Aorta (tissue), 5 donors: ENCODE measurements around the gene DLL3. TPM values are rescaled to one million over a fixed set of nuclear protein-coding genes. Genes with fewer than 3 reads are reported as not detected.

Experiments
- ATAC-seq: fragments of 200-7000 bp; cut with Tn5 transposase; one replicate; pipeline ENCODE4 v1.9.1; 2022; ENCODE audit warnings: moderate library complexity; ENCODE audit not compliant: low FRiP score
- DNase-seq, 2 donors: peaks; one replicate each; pipeline ENCODE4 v3.0.0-alpha.2; 2020
- H3K27ac ChIP-seq, 2 donors: one replicate each; pipeline ENCODE4 v1.5.1; 2013; ENCODE audit warnings: low read length in 2 of 2, mild to moderate bottlenecking in 2 of 2, moderate library complexity in 2 of 2, control low read depth in 1 of 2, inconsistent platforms in 1 of 2, low read depth in 1 of 2
- H3K27me3 ChIP-seq, 2 donors: one replicate each; pipeline ENCODE4 v1.6.1; 2013; ENCODE audit warnings: control low read depth in 1 of 2, low read length in 1 of 2, mild to moderate bottlenecking in 1 of 2, moderate library complexity in 1 of 2; ENCODE audit not compliant: insufficient read depth in 2 of 2, control insufficient read depth in 1 of 2
- H3K36me3 ChIP-seq, 2 donors: one replicate each; pipeline ENCODE4 v1.6.1; 2013; ENCODE audit warnings: control low read depth in 1 of 2, low read length in 1 of 2, mild to moderate bottlenecking in 1 of 2; ENCODE audit not compliant: insufficient read depth in 2 of 2, control insufficient read depth in 1 of 2
- H3K4me1 ChIP-seq, 2 donors: one replicate each; pipeline ENCODE4 v1.6.1; 2013; ENCODE audit warnings: low read length in 2 of 2, control low read depth in 1 of 2, mild to moderate bottlenecking in 1 of 2, moderate library complexity in 1 of 2; ENCODE audit not compliant: insufficient read depth in 2 of 2, control insufficient read depth in 1 of 2
- H3K4me3 ChIP-seq, 2 donors: one replicate each; pipeline ENCODE4 v1.5.1; 2013; ENCODE audit warnings: low read length in 2 of 2, control low read depth in 1 of 2, mild to moderate bottlenecking in 1 of 2
- H3K9me3 ChIP-seq: one replicate; pipeline ENCODE4 v1.6.1; 2013; ENCODE audit warnings: mild to moderate bottlenecking, low read length; ENCODE audit not compliant: control insufficient read depth
- WGBS, 2 donors: extraction: QIAGEN DNeasy Blood & Tissue Kit; methylation state at CpG; one replicate each; pipeline ENCODE4 v1.1.7; 2013; 5-methylcytosine and 5-hydroxymethylcytosine counted together
- intact Hi-C, 2 donors: fragments of 100-400 bp; cut with DNase I; formaldehyde crosslinking; loops; one replicate each; pipeline versions ENCODE4 v1.14.2 to v1.15.0; 2022
- polyA plus RNA-seq, 2 donors: library from polyadenylated mRNA; stranded (reverse); fragments of 200-250 nt; gene quantifications; one replicate each; pipeline ENCODE4 v1.2.3, GENCODE V29; 2013
- total RNA-seq, 2 donors: library from RNA; stranded (reverse); fragmentation: NEBNext Ultra II Directional; extraction: Animal tissue kit (Norgen Biotek cat#: 25700); gene quantifications; one replicate each; pipeline ENCODE4 v1.2.1, GENCODE V29; 2021
- donor health status: healthy with polysubstance abuse.
- donor health status: Bipolar disorder and iron deficiency.
- donor health status: DM: no; HTN: no; CAD: no.
- donor health status: DM: no; HTN: no; CAD: no.
- donor health status: DM: yes; HTN: yes; CAD: no.

The DLL3 gene
- total and polyA plus RNA-seq, 4 donors, result not detected

DNA sequence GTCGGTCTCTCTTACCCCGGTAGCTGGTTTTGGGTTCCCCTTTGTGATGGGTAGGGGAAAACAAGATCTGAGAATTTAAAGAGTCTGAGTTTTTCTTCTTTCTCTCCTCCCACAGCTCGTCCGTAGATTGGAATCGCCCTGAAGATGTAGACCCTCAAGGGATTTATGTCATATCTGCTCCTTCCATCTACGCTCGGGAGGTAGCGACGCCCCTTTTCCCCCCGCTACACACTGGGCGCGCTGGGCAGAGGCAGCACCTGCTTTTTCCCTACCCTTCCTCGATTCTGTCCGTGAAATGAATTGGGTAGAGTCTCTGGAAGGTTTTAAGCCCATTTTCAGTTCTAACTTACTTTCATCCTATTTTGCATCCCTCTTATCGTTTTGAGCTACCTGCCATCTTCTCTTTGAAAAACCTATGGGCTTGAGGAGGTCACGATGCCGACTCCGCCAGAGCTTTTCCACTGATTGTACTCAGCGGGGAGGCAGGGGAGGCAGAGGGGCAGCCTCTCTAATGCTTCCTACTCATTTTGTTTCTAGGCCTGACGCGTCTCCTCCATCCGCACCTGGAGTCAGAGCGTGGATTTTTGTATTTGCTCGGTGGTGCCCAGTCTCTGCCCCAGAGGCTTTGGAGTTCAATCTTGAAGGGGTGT is 9.1 kb downstream of the DLL3 start:
- no peaks in the 10 kb centered on the region for H3K4me1 ChIP-seq
- no peak overlapping the region for H3K27ac ChIP-seq
- intact Hi-C loops, result no loop called here
- 40 to 49% methylated on average over 24 of the region's 24 CpGs for WGBS, 2 donors
- H3K4me3 ChIP-seq, result peak overlapping the region in 1 of 2 donors; percentile 22
- peaks cover 0 to 4% of the 10 kb centered on the region in 2 donors for H3K27me3 ChIP-seq
- DNase-seq (no peak), ATAC-seq (no peak)
- H3K9me3 ChIP-seq, result no peaks in the 10 kb centered on the region
- H3K36me3 ChIP-seq, result no peaks in the 10 kb centered on the region

GRCh38 chr19:39508629-39509028 is 9.9 kb downstream of the DLL3 start:
- Histone ChIP-seq H3K4me1 (no peaks in the 10 kb centered on the region), H3K4me3 (no peak overlapping the region), H3K9me3 (no peaks in the 10 kb centered on the region), H3K27ac (no peak overlapping the region), H3K27me3 (peaks cover 0 to 4% of the 10 kb centered on the region in 2 donors), H3K36me3 (no peaks in the 10 kb centered on the region)
- ATAC-seq (no peak), DNase-seq (no peak)
- 85 to 90% methylated on average over 9 of the region's 9 CpGs for WGBS, 2 donors
- intact Hi-C loops, result no loop called here

DNA sequence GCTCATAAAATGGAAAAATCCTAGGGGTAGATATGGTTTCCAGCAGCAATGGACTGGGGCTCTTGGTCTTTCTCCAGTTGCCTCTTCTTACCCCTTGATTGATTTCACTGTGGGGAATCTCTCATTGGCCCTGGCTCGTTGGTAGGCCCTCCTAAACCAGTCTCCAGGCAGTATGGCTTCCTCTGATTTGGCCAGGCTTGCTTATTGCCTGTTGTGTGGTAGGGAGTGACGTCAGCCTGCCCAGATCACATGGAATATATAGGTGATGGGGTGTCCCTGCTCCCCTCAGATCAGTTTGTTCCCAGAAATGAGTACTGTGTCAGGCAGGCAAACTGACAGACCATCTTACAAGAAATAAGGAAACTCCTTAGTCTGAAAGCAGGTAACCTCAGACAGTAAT is 10.5 kb downstream of the DLL3 start:
- WGBS, 2 donors, result 57 to 59% methylated on average over 2 of the region's 2 CpGs
- no peaks in the 10 kb centered on the region for H3K4me1 ChIP-seq
- DNase-seq (no peak), ATAC-seq (no peak)
- H3K9me3 ChIP-seq, result no peaks in the 10 kb centered on the region
- intact Hi-C loops, result no loop called here
- no peak overlapping the region for H3K4me3 ChIP-seq
- H3K27me3 ChIP-seq, result peaks cover 0 to 4% of the 10 kb centered on the region in 2 donors
- H3K36me3 ChIP-seq, result no peaks in the 10 kb centered on the region
- no peak overlapping the region for H3K27ac ChIP-seq

- H3K4me3 ChIP-seq, result no peak overlapping the region
- H3K27me3 ChIP-seq, result no peaks in the 10 kb centered on the region
- no peaks in the 10 kb centered on the region for H3K36me3 ChIP-seq
- H3K9me3 ChIP-seq, result no peaks in the 10 kb centered on the region
- ATAC-seq (no peak), DNase-seq (peak in 1 of 2 donors; percentile 6)
- intact Hi-C loops, result no loop called here
- no peaks in the 10 kb centered on the region for H3K4me1 ChIP-seq
- 38 to 42% methylated on average over 2 of the region's 2 CpGs for WGBS, 2 donors
- no peak overlapping the region for H3K27ac ChIP-seq
Observed at GRCh38 chr19:39512988-39513387, 14.2 kb downstream of the DLL3 start.

DNA sequence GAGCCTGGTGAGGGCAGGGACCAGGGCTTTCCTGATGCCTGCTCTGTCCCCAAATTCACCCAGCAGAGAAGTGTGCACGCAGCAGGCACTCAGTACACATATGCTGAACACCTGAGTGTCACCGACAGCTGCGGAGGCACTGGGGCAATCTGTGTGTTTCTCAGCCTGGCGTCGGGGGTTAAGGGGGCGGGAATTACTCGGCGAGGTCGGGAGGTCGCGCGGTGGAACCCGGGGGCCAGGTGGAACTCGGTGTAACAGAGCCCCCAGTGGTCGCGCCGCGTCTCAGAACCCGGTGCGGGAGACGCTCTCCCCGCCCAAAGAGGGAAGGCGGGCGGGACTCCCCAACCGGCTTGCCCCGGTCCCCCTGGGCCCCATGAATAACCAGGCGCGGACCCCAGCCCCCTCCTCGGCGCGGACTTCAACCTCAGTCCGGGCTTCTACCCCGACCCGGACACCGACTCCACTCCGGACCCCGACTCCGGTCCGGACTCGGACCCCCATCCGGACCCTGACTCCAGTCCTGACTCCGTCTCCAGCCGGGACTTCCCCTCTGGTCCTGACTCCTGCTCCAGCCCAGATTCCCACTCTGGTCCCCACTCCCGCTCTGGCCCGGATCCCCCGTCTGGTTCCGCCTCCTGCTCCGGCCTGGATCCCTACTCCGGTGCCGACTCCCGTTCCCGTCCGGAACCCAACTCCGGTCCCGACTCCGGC is 16.2 kb downstream of the DLL3 start, which contains the start of gene SELENOV:
Gene SELENOV, plus strand, starts transcription at position 300 of the 711 bp plus-strand sequence. Its CDS starts 74 bp downstream, at position 374.
- Histone ChIP-seq H3K4me1 (no peaks in the 10 kb centered on the region), H3K4me3 (no peak within 1 kb of the TSS), H3K27me3 (no peaks in the 10 kb centered on the region), H3K36me3 (no peaks in the 10 kb centered on the region), H3K27ac (no peak within 1 kb of the TSS), H3K9me3 (no peaks in the 10 kb centered on the region)
- ATAC-seq (peak; percentile 7), DNase-seq (peak in 1 of 2 donors; percentile 47)
- intact Hi-C loops, result no loop called here
- 1% methylated on average over 40 to 56 of the region's 56 CpGs for WGBS, 2 donors

DNA sequence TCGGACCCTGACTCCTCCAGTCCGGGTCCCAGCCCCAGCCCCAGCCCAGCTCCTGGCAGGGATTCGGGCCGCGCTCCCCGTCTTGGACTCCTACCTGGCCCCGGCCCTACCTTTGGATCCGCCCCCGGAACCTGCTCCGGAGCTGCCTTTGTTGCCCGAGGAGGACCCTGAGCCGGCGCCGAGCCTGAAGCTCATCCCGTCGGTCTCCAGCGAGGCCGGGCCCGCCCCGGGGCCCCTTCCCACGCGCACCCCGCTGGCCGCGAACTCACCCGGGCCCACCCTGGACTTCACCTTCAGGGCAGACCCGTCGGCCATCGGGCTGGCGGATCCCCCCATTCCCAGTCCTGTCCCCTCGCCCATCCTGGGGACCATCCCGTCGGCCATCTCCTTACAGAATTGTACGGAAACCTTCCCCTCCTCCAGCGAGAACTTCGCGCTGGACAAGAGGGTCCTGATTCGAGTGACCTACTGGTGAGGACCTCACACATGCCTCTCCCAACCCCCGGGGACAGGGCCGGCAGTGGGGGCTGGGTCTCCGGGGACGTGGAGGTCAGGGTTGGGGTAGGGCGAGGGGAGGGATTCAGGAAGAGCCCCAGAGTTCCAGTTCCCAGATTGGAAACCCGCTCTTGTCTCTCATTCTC is 16.9 kb downstream of the DLL3 start:
- Histone ChIP-seq H3K27me3 (no peaks in the 10 kb centered on the region), H3K36me3 (no peaks in the 10 kb centered on the region), H3K9me3 (no peaks in the 10 kb centered on the region), H3K27ac (no peak overlapping the region), H3K4me1 (no peaks in the 10 kb centered on the region), H3K4me3 (no peak overlapping the region)
- DNase-seq (no peak), ATAC-seq (no peak)
- intact Hi-C loops, result no loop called here
- WGBS, 2 donors, result 1 to 2% methylated on average over 41 to 44 of the region's 44 CpGs

- Histone ChIP-seq H3K27me3 (no peaks in the 10 kb centered on the region), H3K36me3 (no peaks in the 10 kb centered on the region), H3K4me1 (no peaks in the 10 kb centered on the region), H3K4me3 (no peak overlapping the region), H3K27ac (no peak overlapping the region), H3K9me3 (no peaks in the 10 kb centered on the region)
- ATAC-seq (no peak), DNase-seq (peak in 1 of 2 donors; percentile 12)
- intact Hi-C loops, result no loop called here
- 36 to 39% methylated on average over 6 of the region's 6 CpGs for WGBS, 2 donors
Observed at GRCh38 chr19:39516270-39516669, 17.5 kb downstream of the DLL3 start.

DNA sequence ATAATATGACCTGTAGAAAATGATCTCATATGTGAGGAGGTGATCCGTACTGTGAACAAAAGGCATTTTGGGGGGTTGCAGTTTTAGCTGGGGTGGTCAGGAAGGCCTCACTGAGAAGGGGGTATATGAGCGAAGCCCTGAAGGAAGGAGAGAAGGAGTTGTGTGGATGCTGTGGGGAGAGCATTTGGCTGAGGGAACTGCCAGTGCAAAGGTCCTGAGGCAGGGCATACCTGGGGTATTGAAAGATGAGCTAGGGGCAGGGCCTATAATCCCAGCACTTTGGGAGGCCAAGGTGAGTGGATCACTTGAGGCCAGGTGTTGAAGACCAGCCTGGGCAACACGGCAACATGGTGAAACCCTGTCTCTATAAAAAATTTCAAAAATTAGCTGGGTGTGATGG is 18.7 kb downstream of the DLL3 start:
- Histone ChIP-seq H3K4me1 (no peaks in the 10 kb centered on the region), H3K27me3 (no peaks in the 10 kb centered on the region), H3K27ac (no peak overlapping the region), H3K9me3 (no peaks in the 10 kb centered on the region), H3K36me3 (no peaks in the 10 kb centered on the region), H3K4me3 (no peak overlapping the region)
- ATAC-seq, result no peak
- DNase-seq, result peak in 1 of 2 donors; percentile 12
- 75 to 80% methylated on average over 3 of the region's 3 CpGs for WGBS, 2 donors
- intact Hi-C loops, result no loop called here
